ENCODE measurements around the gene FAM81A.

Gene FAM81A

DNA sequence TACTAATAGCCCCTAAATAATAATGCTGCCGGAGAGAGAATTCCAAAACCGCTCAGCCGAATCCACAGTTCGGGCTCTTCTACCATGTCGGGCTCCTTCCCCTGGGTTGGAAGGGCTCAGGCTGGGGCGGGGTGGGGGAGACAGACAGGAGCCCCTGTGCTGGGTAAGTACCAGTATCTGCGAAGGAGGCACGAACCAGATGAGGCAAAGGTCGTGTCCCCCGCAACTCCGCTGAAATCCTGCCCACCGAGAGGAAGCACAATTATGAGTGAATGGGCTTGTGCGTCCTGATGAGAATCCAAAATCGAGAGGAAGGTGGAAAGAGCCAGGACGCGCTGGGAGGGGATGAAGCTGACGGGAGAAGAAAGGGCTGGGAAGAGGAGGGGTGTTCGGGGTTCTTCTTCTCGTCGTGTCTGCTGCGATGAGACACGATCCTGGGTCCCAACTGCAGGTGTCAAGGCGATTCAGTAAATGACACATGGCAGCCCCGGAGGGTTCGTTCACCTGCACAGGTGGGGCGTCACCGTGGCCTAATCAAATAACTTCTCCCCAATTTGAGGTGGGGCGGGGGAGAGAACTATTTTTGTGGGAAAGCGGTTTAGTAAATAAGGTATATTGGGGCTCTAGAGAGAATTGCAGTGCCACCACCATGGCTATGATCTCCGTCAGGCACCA lies 707 bp upstream of the FAM81A start:
- Histone ChIP-seq H2AFZ (ENCODE audit: low read depth, low read length) (peak overlapping the region; percentile 73; the same call in 1 of the 2 replicates), H3K36me3 (ENCODE audit: insufficient read depth, low read length) (no peaks in the 10 kb centered on the region), H3K9me3 (ENCODE audit: insufficient read depth, low read length, severe bottlenecking) (no peaks in the 10 kb centered on the region), H3K9ac (ENCODE audit: low read depth, low read length) (peak overlapping the region; percentile 26; the same call in 1 of the 2 replicates), H3K4me1 (ENCODE audit: insufficient read depth, low read length) (peaks cover 12% of the 10 kb centered on the region), H3K4me3 (ENCODE audit: low read depth in 1 of 2, low read length in 2 of 2) (peak overlapping the region in 1 of 2 experiments; percentile 62; a peak in 2 of 4 replicates), H4K20me1 (ENCODE audit: insufficient read depth, low read length) (0 out of 2 replicates have a peak, but pooled peaks cover 4% of the 10 kb centered on the region), H3K27ac (ENCODE audit: low read length) (no peak overlapping the region), H3K4me2 (ENCODE audit: insufficient read depth, low read length) (peak overlapping the region; percentile 93), H3K27me3 (ENCODE audit: insufficient read depth, low read length, poor library complexity) (peaks cover 16% of the 10 kb centered on the region), H3K79me2 (ENCODE audit: insufficient read depth, low read length) (no peaks in the 10 kb centered on the region)
- DNase-seq, result no peak
- ATAC-seq (ENCODE audit: insufficient read depth, low read depth), result no peak
- TF ChIP-seq EZH2 (IDR thresholded peaks at IDR 0.05; ENCODE audit: borderline replicate concordance, low read depth, low read length, severe bottlenecking), result no peak
- TF ChIP-seq, protein P1, sequence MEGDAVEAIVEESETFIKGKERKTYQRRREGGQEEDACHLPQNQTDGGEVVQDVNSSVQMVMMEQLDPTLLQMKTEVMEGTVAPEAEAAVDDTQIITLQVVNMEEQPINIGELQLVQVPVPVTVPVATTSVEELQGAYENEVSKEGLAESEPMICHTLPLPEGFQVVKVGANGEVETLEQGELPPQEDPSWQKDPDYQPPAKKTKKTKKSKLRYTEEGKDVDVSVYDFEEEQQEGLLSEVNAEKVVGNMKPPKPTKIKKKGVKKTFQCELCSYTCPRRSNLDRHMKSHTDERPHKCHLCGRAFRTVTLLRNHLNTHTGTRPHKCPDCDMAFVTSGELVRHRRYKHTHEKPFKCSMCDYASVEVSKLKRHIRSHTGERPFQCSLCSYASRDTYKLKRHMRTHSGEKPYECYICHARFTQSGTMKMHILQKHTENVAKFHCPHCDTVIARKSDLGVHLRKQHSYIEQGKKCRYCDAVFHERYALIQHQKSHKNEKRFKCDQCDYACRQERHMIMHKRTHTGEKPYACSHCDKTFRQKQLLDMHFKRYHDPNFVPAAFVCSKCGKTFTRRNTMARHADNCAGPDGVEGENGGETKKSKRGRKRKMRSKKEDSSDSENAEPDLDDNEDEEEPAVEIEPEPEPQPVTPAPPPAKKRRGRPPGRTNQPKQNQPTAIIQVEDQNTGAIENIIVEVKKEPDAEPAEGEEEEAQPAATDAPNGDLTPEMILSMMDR (IDR thresholded peaks at IDR 0.05; ENCODE audit: borderline replicate concordance, extremely low read depth, low read length, poor library complexity, severe bottlenecking), result no peak

DNA sequence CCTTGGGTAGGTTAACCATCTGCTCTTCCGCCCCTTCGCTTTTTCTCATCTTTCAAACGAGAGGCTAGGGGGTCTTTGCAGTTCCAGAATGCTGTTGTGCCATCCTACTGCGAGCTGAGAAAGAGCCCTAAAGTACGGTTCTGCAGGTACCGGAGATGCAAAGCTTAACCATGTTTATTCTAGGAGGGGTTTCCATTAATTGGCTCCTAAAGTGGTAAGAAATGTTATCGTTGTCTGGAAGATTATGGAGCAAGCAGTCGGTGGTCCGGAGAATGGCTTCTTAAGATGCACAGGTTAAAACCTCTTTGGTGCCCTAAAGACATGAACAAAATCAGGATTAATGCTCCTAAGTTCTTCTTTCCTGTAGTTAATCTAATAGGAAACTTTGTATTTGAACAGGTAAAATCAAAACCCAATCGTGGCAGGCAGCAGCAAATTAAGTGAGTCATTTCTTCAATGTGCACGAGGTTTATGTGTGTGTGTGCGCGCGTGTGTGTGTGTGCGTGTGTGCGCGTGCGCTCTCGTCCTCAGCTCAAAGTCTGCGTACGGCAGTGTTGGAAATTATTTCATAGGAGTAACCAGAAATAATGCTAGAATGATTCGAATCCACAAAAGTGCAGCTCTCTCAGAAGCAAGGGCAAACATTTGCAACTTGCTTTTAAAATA lies 772 bp downstream of the FAM81A start:
- no peak for ATAC-seq (ENCODE audit: insufficient read depth, low read depth)
- 0 out of 2 replicates have a peak, but pooled peaks cover 4% of the 10 kb centered on the region for H4K20me1 ChIP-seq (ENCODE audit: insufficient read depth, low read length)
- H3K9ac ChIP-seq (ENCODE audit: low read depth, low read length), result peak overlapping the region; percentile 34; the same call in 1 of the 2 replicates
- peaks cover 16% of the 10 kb centered on the region for H3K27me3 ChIP-seq (ENCODE audit: insufficient read depth, low read length, poor library complexity)
- DNase-seq, result no peak
- peak overlapping the region; percentile 64; the same call in 1 of the 2 replicates for H2AFZ ChIP-seq (ENCODE audit: low read depth, low read length)
- peak overlapping the region; percentile 93 for H3K4me2 ChIP-seq (ENCODE audit: insufficient read depth, low read length)
- no peaks in the 10 kb centered on the region for H3K79me2 ChIP-seq (ENCODE audit: insufficient read depth, low read length)
- peak overlapping the region in 1 of 2 experiments; percentile 51; a peak in 1 of 4 replicates for H3K4me3 ChIP-seq (ENCODE audit: low read depth in 1 of 2, low read length in 2 of 2)
- H3K4me1 ChIP-seq (ENCODE audit: insufficient read depth, low read length), result peaks cover 12% of the 10 kb centered on the region
- H3K9me3 ChIP-seq (ENCODE audit: insufficient read depth, low read length, severe bottlenecking), result no peaks in the 10 kb centered on the region
- H3K27ac ChIP-seq (ENCODE audit: low read length), result no peak overlapping the region
- H3K36me3 ChIP-seq (ENCODE audit: insufficient read depth, low read length), result no peaks in the 10 kb centered on the region
- no peak for TF ChIP-seq EZH2 (IDR thresholded peaks at IDR 0.05; ENCODE audit: borderline replicate concordance, low read depth, low read length, severe bottlenecking)
- TF ChIP-seq, protein P1 (IDR thresholded peaks at IDR 0.05; ENCODE audit: borderline replicate concordance, extremely low read depth, low read length, poor library complexity, severe bottlenecking), result no peak

DNA sequence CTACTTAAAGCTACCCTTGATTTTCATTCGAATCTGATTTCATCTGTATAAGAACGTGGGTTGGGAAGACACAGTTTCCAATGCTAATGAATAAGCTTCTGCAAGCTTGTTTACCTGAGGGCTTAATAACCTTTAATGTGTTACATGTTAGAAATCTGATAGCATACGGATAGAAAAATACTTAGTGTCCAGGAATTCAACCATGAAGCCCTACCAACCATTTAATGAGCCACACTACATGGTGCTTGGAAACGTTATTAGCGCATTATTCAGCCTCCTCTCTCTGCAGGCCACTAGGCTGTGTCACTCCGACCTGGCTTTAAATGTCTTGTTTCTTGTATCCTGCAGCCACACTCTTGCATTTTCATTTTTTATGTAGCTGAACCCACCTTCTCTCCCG lies 1.6 kb downstream of the FAM81A start:
- DNase-seq (no peak), ATAC-seq (ENCODE audit: insufficient read depth, low read depth) (no peak)
- H2AFZ ChIP-seq (ENCODE audit: low read depth, low read length), result no peak overlapping the region
- no peak overlapping the region for H3K27ac ChIP-seq (ENCODE audit: low read length)
- H3K9ac ChIP-seq (ENCODE audit: low read depth, low read length), result no peak overlapping the region
- no peaks in the 10 kb centered on the region for H3K36me3 ChIP-seq (ENCODE audit: insufficient read depth, low read length)
- peaks cover 12% of the 10 kb centered on the region for H3K4me1 ChIP-seq (ENCODE audit: insufficient read depth, low read length)
- no peak for TF ChIP-seq EZH2 (IDR thresholded peaks at IDR 0.05; ENCODE audit: borderline replicate concordance, low read depth, low read length, severe bottlenecking)
- TF ChIP-seq, protein P1 (IDR thresholded peaks at IDR 0.05; ENCODE audit: borderline replicate concordance, extremely low read depth, low read length, poor library complexity, severe bottlenecking), result no peak
- H3K9me3 ChIP-seq (ENCODE audit: insufficient read depth, low read length, severe bottlenecking), result no peaks in the 10 kb centered on the region
- H4K20me1 ChIP-seq (ENCODE audit: insufficient read depth, low read length), result 0 out of 2 replicates have a peak, but pooled peaks cover 4% of the 10 kb centered on the region
- H3K4me2 ChIP-seq (ENCODE audit: insufficient read depth, low read length), result no peak overlapping the region
- no peaks in the 10 kb centered on the region for H3K79me2 ChIP-seq (ENCODE audit: insufficient read depth, low read length)
- no peak overlapping the region for H3K4me3 ChIP-seq (ENCODE audit: low read depth in 1 of 2, low read length in 2 of 2)
- H3K27me3 ChIP-seq (ENCODE audit: insufficient read depth, low read length, poor library complexity), result peaks cover 16% of the 10 kb centered on the region
